Endothelial cell of umbilical vein (primary cell): ENCODE data around the gene CDK9. TPM values are rescaled to one million over a fixed set of nuclear protein-coding genes. Genes with fewer than 3 reads are reported as not detected.

Experiments used
- BruUV-seq: library from RNA; stranded (reverse); fragments of 400-500 nt; replicated peaks from 2 replicates; lab custom pipeline; 2021; lab: Mats Ljungman, UMichigan
- CTCF ChIA-PET: fragments of 300-600, 350-600 bp; sonication (Branson Sonifier 250); formaldehyde crosslinking; loops from one replicate; lab custom pipeline; 2021; ENCODE audit warnings: antibody characterized with exemption, inconsistent platforms; lab: Charles Lee
- POLR2A ChIA-PET: fragments of 300-600, 350-600 bp; sonication (Branson Sonifier 250); formaldehyde crosslinking; loops from one replicate; lab custom pipeline; 2021; ENCODE audit warnings: antibody characterized with exemption, inconsistent platforms; lab: Charles Lee
- DNase-seq: peaks from one replicate; pipeline ENCODE4 v3.0.0-alpha.2; 2011; ENCODE audit warnings: low read depth, low spot score
- FAIRE-seq: peaks from 2 replicates; lab custom pipeline; 2011; peaks lifted over from hg19 to GRCh38; lab: Jason Lieb, UNC
- H2AFZ ChIP-seq: 2 replicates; pipeline ENCODE4 v1.6.0; 2012; ENCODE audit warnings: low read depth, low read length, control low read depth, inconsistent platforms
- H3K27ac ChIP-seq: 2 replicates; pipeline ENCODE4 v1.5.1; 2011; ENCODE audit warnings: low read depth, mild to moderate bottlenecking, control low read depth, low read length, moderate library complexity; ENCODE audit not compliant: insufficient read depth
- H3K27me3 ChIP-seq, 2 experiments: 2 replicates each; pipeline versions ENCODE4 v1.6.0 to v1.6.1; 2011; ENCODE audit warnings: low read length in 2 of 2, mixed read lengths in 1 of 2; ENCODE audit not compliant: control insufficient read depth in 2 of 2, insufficient read depth in 2 of 2
- H3K36me3 ChIP-seq, 2 experiments: 2 replicates in 1 of 2; 3 replicates in 1 of 2; pipeline ENCODE4 v1.5.1; 2011; ENCODE audit warnings: low read length in 2 of 2, mild to moderate bottlenecking in 1 of 2, moderate library complexity in 1 of 2; ENCODE audit not compliant: control insufficient read depth in 2 of 2, insufficient read depth in 2 of 2; ENCODE audit errors: extremely low read depth in 1 of 2
- H3K4me1 ChIP-seq: 3 replicates; pipeline ENCODE4 v1.5.1; 2011; ENCODE audit warnings: mild to moderate bottlenecking, low read length; ENCODE audit not compliant: control insufficient read depth, insufficient read depth; ENCODE audit errors: extremely low read depth
- H3K4me2 ChIP-seq: 2 replicates; pipeline ENCODE4 v1.6.1; 2011; ENCODE audit warnings: low read length, control low read depth, mixed read lengths; ENCODE audit not compliant: insufficient read depth
- H3K4me3 ChIP-seq, 3 experiments: fragments of 200-600 bp in 1 of 3; sonication (generic), shearing (Covaris generic) in 1 of 3; replicated peaks in 1 of 3; 2 replicates each; pipeline ENCODE4 v1.5.1; 2011 to 2016; ENCODE audit warnings: control low read depth in 3 of 3, low read length in 3 of 3, mild to moderate bottlenecking in 2 of 3, inconsistent platforms in 1 of 3, low read depth in 1 of 3, moderate library complexity in 1 of 3; ENCODE audit not compliant: insufficient read depth in 1 of 3
- H3K79me2 ChIP-seq: 2 replicates; pipeline ENCODE4 v1.6.0; 2012; ENCODE audit warnings: low read length, inconsistent platforms; ENCODE audit not compliant: control insufficient read depth, insufficient read depth
- H3K9ac ChIP-seq: replicated peaks from 2 replicates; pipeline ENCODE3; 2011; ENCODE audit warnings: low read length, control low read depth; ENCODE audit not compliant: insufficient read depth; ENCODE audit errors: extremely low read depth
- H3K9me1 ChIP-seq: replicated peaks from 3 replicates; pipeline ENCODE4 v1.6.0; 2011; ENCODE audit warnings: mild to moderate bottlenecking, low read length; ENCODE audit not compliant: control insufficient read depth, insufficient read depth; ENCODE audit errors: extremely low read depth
- H3K9me3 ChIP-seq: replicated peaks from 2 replicates; pipeline ENCODE4 v1.5.1; 2012; ENCODE audit warnings: low read length, inconsistent platforms; ENCODE audit not compliant: control insufficient read depth, insufficient read depth
- H4K20me1 ChIP-seq: replicated peaks from 2 replicates; pipeline ENCODE3; 2011; ENCODE audit warnings: mild to moderate bottlenecking, low read length; ENCODE audit not compliant: control insufficient read depth, insufficient read depth; ENCODE audit errors: extremely low read depth
- CTCF ChIP-seq, 2 donors: IDR thresholded peaks; 1 replicate in 1 of 2; 2 replicates in 1 of 2; pipeline ENCODE4 v1.5.1; 2011; ENCODE audit warnings: low read length in 2 of 2, mild to moderate bottlenecking in 2 of 2, moderate library complexity in 2 of 2, control low read depth in 1 of 2, inconsistent platforms in 1 of 2, low read depth in 1 of 2; ENCODE audit not compliant: insufficient read depth in 1 of 2; ENCODE audit errors: extremely low read depth in 1 of 2
- EZH2 ChIP-seq: IDR thresholded peaks from 2 replicates; pipeline ENCODE4 v1.6.1; 2012; ENCODE audit warnings: borderline replicate concordance, low read depth, mild to moderate bottlenecking, moderate library complexity, low read length, inconsistent platforms; ENCODE audit not compliant: severe bottlenecking
- FOS ChIP-seq: IDR thresholded peaks from 2 replicates; pipeline ENCODE4 v1.6.1; 2011; ENCODE audit warnings: mild to moderate bottlenecking, low read length, moderate library complexity, borderline replicate concordance; ENCODE audit not compliant: insufficient read depth
- GATA2 ChIP-seq: IDR thresholded peaks from 2 replicates; pipeline ENCODE4 v1.7.0; 2011; ENCODE audit warnings: low read depth, mild to moderate bottlenecking, moderate library complexity, mixed read lengths, low read length; ENCODE audit not compliant: insufficient read length, insufficient read depth
- JUN ChIP-seq: IDR thresholded peaks from 2 replicates; pipeline ENCODE4 v1.6.1; 2011; ENCODE audit warnings: borderline replicate concordance, low read depth; ENCODE audit not compliant: insufficient read length, insufficient read depth
- MYC ChIP-seq: IDR thresholded peaks from one replicate; pipeline ENCODE4 v1.6.1; 2011; ENCODE audit warnings: mild to moderate bottlenecking, low read depth, low read length
- POLR2A ChIP-seq: IDR thresholded peaks from 2 replicates; pipeline ENCODE4 v1.6.1; 2012; ENCODE audit warnings: low read depth, mild to moderate bottlenecking, control low read depth, low read length
- POLR2AphosphoS5 ChIP-seq: IDR thresholded peaks from 2 replicates; pipeline ENCODE4 v1.6.1; 2012; ENCODE audit warnings: low read depth, mild to moderate bottlenecking, control low read depth, low read length, moderate library complexity; ENCODE audit not compliant: insufficient read depth
- dilution Hi-C: fragments of 300-500 bp; cut with MboI; formaldehyde crosslinking; loops from one replicate; pipeline ENCODE4 v1.15.0; 2019; ENCODE audit warnings: low sequenced_read_pairs; ENCODE audit not compliant: extremely low pct_ligation_motif_present
- intact Hi-C: fragments of 100-400 bp; cut with micrococcal nuclease; formaldehyde crosslinking; loops from one replicate; pipeline ENCODE4 v1.10.0; 2022
- polyA plus RNA-seq, 4 experiments: library from polyadenylated mRNA; depleted of rRNA in 3 of 4; stranded (reverse) in 3 of 4; unstranded in 1 of 4; fragments of >200 nt; gene quantifications; 2 replicates each; pipeline versions ENCODE4 v1.2.1 to v1.2.3, GENCODE V29; 2011 to 2012; ENCODE audit warnings: missing spikeins in 1 of 4
- total RNA-seq: library from RNA; stranded (reverse); gene quantifications from 2 replicates; pipeline ENCODE4 v1.2.3, GENCODE V29; 2021
- TF ChIP-seq, protein P1 (sequence below): IDR thresholded peaks from 2 replicates; pipeline ENCODE4 v1.6.1; 2011; ENCODE audit not compliant: insufficient read depth, insufficient read length

Gene CDK9
- total and polyA plus RNA-seq, 2 donors (not counting 3 experiments of a cell fraction or from before 2014, with no cell fraction given): 92.2 to 124 TPM

DNA sequence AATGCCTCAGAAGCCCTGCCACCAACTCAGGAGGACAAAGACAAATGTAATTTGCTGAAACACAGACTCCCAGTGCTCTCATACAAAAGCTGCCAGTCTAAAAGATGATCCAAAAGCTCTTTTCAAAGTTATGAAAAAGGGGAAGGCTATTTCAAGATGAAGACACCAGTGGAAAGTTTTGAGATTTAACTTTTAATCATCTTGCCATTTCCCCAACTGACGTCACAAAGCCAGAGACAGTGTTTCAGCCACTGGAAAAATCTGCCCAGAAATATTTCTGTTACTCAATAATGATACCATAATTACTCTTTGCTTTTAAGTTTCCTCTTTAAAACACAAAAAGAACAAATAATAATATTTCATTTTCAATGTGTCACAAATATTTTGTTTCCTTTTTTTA lies 47.7 kb downstream of the CDK9 start:
- Histone ChIP-seq H3K9ac (no peak overlapping the region), H3K27me3 (no peaks in the 10 kb centered on the region), H3K4me2 (no peak overlapping the region), H3K9me1 (no peaks in the 10 kb centered on the region), H4K20me1 (no peaks in the 10 kb centered on the region), H3K4me1 (peaks cover 53% of the 10 kb centered on the region), H3K27ac (peak overlapping the region; percentile 0), H3K79me2 (peaks cover 94% of the 10 kb centered on the region), H3K36me3 (peaks cover 10 to 23% of the 10 kb centered on the region in 2 experiments), H3K9me3 (no peaks in the 10 kb centered on the region), H2AFZ (no peak overlapping the region), H3K4me3 (no peak overlapping the region)
- intact Hi-C loops (no loop called here), dilution Hi-C loops (no loop called here)
- BruUV-seq: no TSS peak
- TF ChIP-seq JUN (no peak), CTCF (IDR thresholded peaks at IDR 0.05; ENCODE audit: extremely low read depth in 1 of 2, insufficient read depth in 1 of 2, low read depth in 1 of 2, low read length in 2 of 2) (no peak), MYC (no peak), FOS (no peak), POLR2AphosphoS5 (no peak), EZH2 (no peak), GATA2 (no peak), POLR2A (no peak)
- TF ChIP-seq, protein P1, sequence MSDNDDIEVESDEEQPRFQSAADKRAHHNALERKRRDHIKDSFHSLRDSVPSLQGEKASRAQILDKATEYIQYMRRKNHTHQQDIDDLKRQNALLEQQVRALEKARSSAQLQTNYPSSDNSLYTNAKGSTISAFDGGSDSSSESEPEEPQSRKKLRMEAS: no peak
- no peak for FAIRE-seq
- ChIA-PET POLR2A (interaction anchor here (0.7 kb wide), 1 partner anchor 36 kb away, joined by 5 read pairs; no protein-coding TSS in a partner anchor), CTCF (interaction anchor here (0.8 to 1.1 kb wide), 3 partner anchors 21 to 99 kb away, joined by 3 read pairs; partner anchors contain the start of genes ENG and TOR2A)
- no peak for DNase-seq
